OCI-M2 (cell line): ENCODE measurements around the gene GIGYF1.
A peak's percentile ranks its signal among the peaks of the same experiment; 100 is the strongest.
"Not testable (repeated sequence)": the region's sequence is repeated elsewhere in the genome, so short reads cannot be mapped to it uniquely, and the experiment has no call there.

Experiments used
- DNase-seq: peaks from one replicate; lab custom pipeline; 2025; ENCODE audit not compliant: unreplicated experiment; lab: John Stamatoyannopoulos, UW

Gene GIGYF1

GRCh38 chr7:100708395-100708794 lies 14.3 kb upstream of the GIGYF1 start:
- DNase-seq, result no peak

GRCh38 chr7:100706672-100707311 lies 12.7 kb upstream of the GIGYF1 start:
- no peak for DNase-seq

GRCh38 chr7:100705753-100706671 lies 12.0 kb upstream of the GIGYF1 start, which contains the start of gene POP7:
Gene POP7 (plus strand): TSS chr7:100706121. CDS start chr7:100706831, 710 bp downstream.
- DNase-seq, result peak; percentile 34

GRCh38 chr7:100705320-100705752 lies 11.3 kb upstream of the GIGYF1 start:
- peak; percentile 41 for DNase-seq

GRCh38 chr7:100701089-100701488 lies 7.0 kb upstream of the GIGYF1 start:
- not testable (repeated sequence) for DNase-seq

GRCh38 chr7:100699018-100699417 lies 5.0 kb upstream of the GIGYF1 start:
- no peak for DNase-seq

GRCh38 chr7:100696123-100696521 lies 2.1 kb upstream of the GIGYF1 start:
- DNase-seq, result no peak

GRCh38 chr7:100693312-100694097 lies 545 bp downstream of the GIGYF1 start:
- no peak for DNase-seq

GRCh38 chr7:100692578-100692961 lies 1.5 kb downstream of the GIGYF1 start:
- DNase-seq, result no peak

- DNase-seq, result peak; percentile 43
Measured at GRCh38 chr7:100691676-100692577, 2.1 kb downstream of the GIGYF1 start.

GRCh38 chr7:100689230-100690135 lies 4.6 kb downstream of the GIGYF1 start:
- no peak for DNase-seq

- DNase-seq, result no peak
Measured at GRCh38 chr7:100688326-100688860, 5.7 kb downstream of the GIGYF1 start.

GRCh38 chr7:100687751-100688300 lies 6.2 kb downstream of the GIGYF1 start:
- DNase-seq, result no peak

GRCh38 chr7:100687261-100687660 lies 6.8 kb downstream of the GIGYF1 start:
- DNase-seq, result no peak

- no peak for DNase-seq
Measured at GRCh38 chr7:100686822-100687211, 7.2 kb downstream of the GIGYF1 start.

GRCh38 chr7:100686201-100686821 lies 7.7 kb downstream of the GIGYF1 start:
- DNase-seq, result no peak

GRCh38 chr7:100685631-100686145 lies 8.4 kb downstream of the GIGYF1 start:
- DNase-seq, result no peak

- DNase-seq, result no peak
Measured at GRCh38 chr7:100685049-100685605, 8.9 kb downstream of the GIGYF1 start.
